Right atrium auricular region (tissue), 2 donors: Measurements from ENCODE around the gene ARHGAP6. TPM values are rescaled to one million over a fixed set of nuclear protein-coding genes. Genes with fewer than 3 reads are reported as not detected.

Source experiments
- DNase-seq: peaks from one replicate; pipeline ENCODE4 v3.0.0-alpha.2; 2019; ENCODE audit warnings: low spot score
- H3K27ac ChIP-seq, 2 donors: fragments of 200-600 bp; sonication (generic); 1 replicate in 1 of 2; 2 replicates in 1 of 2; pipeline ENCODE4 v1.5.1; 2016 to 2019
- H3K27me3 ChIP-seq, 2 donors: fragments of 200-600 bp; sonication (generic); one replicate each; pipeline versions ENCODE4 v1.5.1 to v1.6.0; 2017 to 2019
- H3K36me3 ChIP-seq: fragments of 200-600 bp; sonication (generic); one replicate; pipeline ENCODE4 v1.5.1; 2016
- H3K4me1 ChIP-seq, 2 donors: fragments of 200-600 bp; sonication (generic); one replicate each; pipeline versions ENCODE4 v1.5.1 to v1.6.0; 2017 to 2019
- H3K4me3 ChIP-seq, 2 donors: fragments of 200-600 bp; sonication (generic); 1 replicate in 1 of 2; 2 replicates in 1 of 2; pipeline ENCODE4 v1.5.1; 2017 to 2019; ENCODE audit warnings: mild to moderate bottlenecking in 1 of 2, moderate library complexity in 1 of 2
- H3K9me3 ChIP-seq, 2 donors: fragments of 200-600 bp; sonication (generic); one replicate each; pipeline ENCODE4 v1.5.1; 2019
- CTCF ChIP-seq, 2 donors: fragments of 200-600 bp; sonication (generic); IDR thresholded peaks; one replicate each; pipeline ENCODE4 v1.5.1; 2019; ENCODE audit warnings: antibody characterized with exemption in 2 of 2
- total RNA-seq, 2 donors: library from RNA; depleted of rRNA; stranded (reverse); fragments of >200 nt; gene quantifications; one replicate each; pipeline ENCODE4 v1.1.0, GENCODE V29; 2016

Gene ARHGAP6
- total RNA-seq, 2 donors from 2014 or later, result 5.1 to 9.4 TPM

- TF ChIP-seq CTCF (IDR thresholded peaks at IDR 0.05), result no peak
- no peaks in the 10 kb centered on the region for H3K27me3 ChIP-seq
Observed at GRCh38 chrX:11296051-11296450, 369.7 kb downstream of the ARHGAP6 start.

GRCh38 chrX:11293113-11293512, 372.6 kb downstream of the ARHGAP6 start, which contains the start of gene AMELX:
TSS of gene AMELX (plus strand) at chrX:11293413. CDS start at chrX:11294789, 1,376 bp downstream.
- Histone ChIP-seq H3K9me3 (no peaks in the 10 kb centered on the region), H3K27me3 (no peaks in the 10 kb centered on the region), H3K4me3 (no peak within 1 kb of the TSS), H3K4me1 (no peaks in the 10 kb centered on the region), H3K36me3 (no peaks in the 10 kb centered on the region), H3K27ac (no peak within 1 kb of the TSS)
- no peak for TF ChIP-seq CTCF (IDR thresholded peaks at IDR 0.05)
- no peak for DNase-seq

More at GRCh38 chrX:11296051-11296450, 369.7 kb downstream of the ARHGAP6 start:
- Histone ChIP-seq H3K27ac (no peak overlapping the region), H3K4me1 (no peaks in the 10 kb centered on the region), H3K9me3 (no peaks in the 10 kb centered on the region), H3K36me3 (no peaks in the 10 kb centered on the region), H3K4me3 (no peak overlapping the region)
- DNase-seq, result no peak

- Histone ChIP-seq H3K4me1 (no peaks in the 10 kb centered on the region), H3K9me3 (no peaks in the 10 kb centered on the region), H3K27me3 (no peaks in the 10 kb centered on the region), H3K27ac (no peak overlapping the region), H3K4me3 (no peak overlapping the region), H3K36me3 (no peaks in the 10 kb centered on the region)
- no peak for DNase-seq
- TF ChIP-seq CTCF (IDR thresholded peaks at IDR 0.05), result no peak
Observed at GRCh38 chrX:11290416-11291102, 375.2 kb downstream of the ARHGAP6 start.

- Histone ChIP-seq H3K4me1 (no peaks in the 10 kb centered on the region), H3K27me3 (no peaks in the 10 kb centered on the region), H3K36me3 (no peaks in the 10 kb centered on the region), H3K9me3 (no peaks in the 10 kb centered on the region), H3K27ac (no peak overlapping the region), H3K4me3 (no peak overlapping the region)
- no peak for TF ChIP-seq CTCF (IDR thresholded peaks at IDR 0.05)
- no peak for DNase-seq
Observed at GRCh38 chrX:11287505-11287904, 378.2 kb downstream of the ARHGAP6 start.

- H3K27ac ChIP-seq, result no peak overlapping the region
Observed at GRCh38 chrX:11285651-11286050, 380.1 kb downstream of the ARHGAP6 start.

More at GRCh38 chrX:11285651-11286050, 380.1 kb downstream of the ARHGAP6 start:
- no peaks in the 10 kb centered on the region for H3K27me3 ChIP-seq
- TF ChIP-seq CTCF (IDR thresholded peaks at IDR 0.05), result no peak
- H3K4me1 ChIP-seq, result no peaks in the 10 kb centered on the region
- DNase-seq, result no peak
- no peak overlapping the region for H3K4me3 ChIP-seq
- no peaks in the 10 kb centered on the region for H3K36me3 ChIP-seq
- no peaks in the 10 kb centered on the region for H3K9me3 ChIP-seq
